HL-60 (cell line): ENCODE data around the gene MARCKS.

Experiments used
- GABPA ChIP-seq: IDR thresholded peaks from 2 replicates; pipeline ENCODE4 v1.6.1; 2012; ENCODE audit warnings: low read depth
- POLR2AphosphoS5 ChIP-seq: IDR thresholded peaks from 2 replicates; pipeline ENCODE4 v1.6.1; 2012; ENCODE audit warnings: low read depth
- REST ChIP-seq: IDR thresholded peaks from 2 replicates; pipeline ENCODE4 v1.6.1; 2012; ENCODE audit warnings: low read depth; ENCODE audit not compliant: insufficient replicate concordance
- SPI1 ChIP-seq: IDR thresholded peaks from 2 replicates; pipeline ENCODE4 v1.6.1; 2012; ENCODE audit warnings: low read depth, mild to moderate bottlenecking, borderline replicate concordance
- TF ChIP-seq, protein P1 (sequence below): IDR thresholded peaks from one replicate; pipeline ENCODE4 v1.5.1; 2011; ENCODE audit warnings: low read length, control low read depth, inconsistent platforms; ENCODE audit not compliant: insufficient read depth

DNA sequence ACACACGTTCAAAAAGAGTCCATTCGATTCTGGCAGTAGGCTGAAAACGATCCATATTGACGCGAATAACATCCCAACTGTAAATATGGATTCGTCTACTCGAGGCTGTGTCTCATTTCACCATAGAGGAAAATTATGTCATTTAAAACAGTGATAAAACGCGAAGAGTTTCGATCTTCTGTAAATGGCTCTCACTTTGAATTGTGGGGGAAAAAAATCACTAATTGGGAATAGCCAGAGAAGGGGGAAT lies 845 bp upstream of the MARCKS start:
- TF ChIP-seq POLR2AphosphoS5 = no peak
- TF ChIP-seq, protein P1, sequence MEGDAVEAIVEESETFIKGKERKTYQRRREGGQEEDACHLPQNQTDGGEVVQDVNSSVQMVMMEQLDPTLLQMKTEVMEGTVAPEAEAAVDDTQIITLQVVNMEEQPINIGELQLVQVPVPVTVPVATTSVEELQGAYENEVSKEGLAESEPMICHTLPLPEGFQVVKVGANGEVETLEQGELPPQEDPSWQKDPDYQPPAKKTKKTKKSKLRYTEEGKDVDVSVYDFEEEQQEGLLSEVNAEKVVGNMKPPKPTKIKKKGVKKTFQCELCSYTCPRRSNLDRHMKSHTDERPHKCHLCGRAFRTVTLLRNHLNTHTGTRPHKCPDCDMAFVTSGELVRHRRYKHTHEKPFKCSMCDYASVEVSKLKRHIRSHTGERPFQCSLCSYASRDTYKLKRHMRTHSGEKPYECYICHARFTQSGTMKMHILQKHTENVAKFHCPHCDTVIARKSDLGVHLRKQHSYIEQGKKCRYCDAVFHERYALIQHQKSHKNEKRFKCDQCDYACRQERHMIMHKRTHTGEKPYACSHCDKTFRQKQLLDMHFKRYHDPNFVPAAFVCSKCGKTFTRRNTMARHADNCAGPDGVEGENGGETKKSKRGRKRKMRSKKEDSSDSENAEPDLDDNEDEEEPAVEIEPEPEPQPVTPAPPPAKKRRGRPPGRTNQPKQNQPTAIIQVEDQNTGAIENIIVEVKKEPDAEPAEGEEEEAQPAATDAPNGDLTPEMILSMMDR = no peak
- no peak for TF ChIP-seq REST
- no peak for TF ChIP-seq GABPA
- no peak for TF ChIP-seq SPI1
